Measurements from ENCODE around the gene FAM3C. TPM values are rescaled to one million over a fixed set of nuclear protein-coding genes. Genes with fewer than 3 reads are reported as not detected.

FAM3C gene
- total RNA-seq, 1 donor from 2014 or later = 64.1 TPM

- no peak for DNase-seq (ENCODE audit: low spot score)
These were observed 16.2 kb downstream of the FAM3C start for GRCh38 chr7:121379930-121380329.

GRCh38 chr7:121376979-121377378, 19.1 kb downstream of the FAM3C start:
- no peak for DNase-seq (ENCODE audit: low spot score)

DNA sequence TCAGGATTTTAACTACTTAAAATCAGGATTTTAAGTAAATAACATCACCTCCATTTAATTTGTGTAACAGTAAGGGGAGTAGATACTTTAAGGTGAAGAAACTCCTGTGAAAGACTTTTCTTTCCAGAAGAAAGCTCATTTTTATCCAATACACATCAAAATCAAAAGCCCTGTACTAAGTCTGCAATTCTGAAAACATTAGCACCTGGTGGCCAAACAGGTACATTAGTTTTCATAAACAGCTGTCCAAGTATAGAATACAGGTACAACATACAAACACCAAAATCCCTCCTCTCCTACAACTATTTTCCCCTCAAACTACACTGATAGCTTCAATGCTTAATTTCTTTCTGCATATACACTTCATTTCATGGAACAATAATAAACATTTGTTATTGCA, 22.9 kb downstream of the FAM3C start:
- no peak for DNase-seq (ENCODE audit: low spot score)

GRCh38 chr7:121372376-121373010, 23.6 kb downstream of the FAM3C start:
- no peak for DNase-seq (ENCODE audit: low spot score)

GRCh38 chr7:121371883-121372282, 24.2 kb downstream of the FAM3C start:
- DNase-seq (ENCODE audit: low spot score) = no peak

DNA sequence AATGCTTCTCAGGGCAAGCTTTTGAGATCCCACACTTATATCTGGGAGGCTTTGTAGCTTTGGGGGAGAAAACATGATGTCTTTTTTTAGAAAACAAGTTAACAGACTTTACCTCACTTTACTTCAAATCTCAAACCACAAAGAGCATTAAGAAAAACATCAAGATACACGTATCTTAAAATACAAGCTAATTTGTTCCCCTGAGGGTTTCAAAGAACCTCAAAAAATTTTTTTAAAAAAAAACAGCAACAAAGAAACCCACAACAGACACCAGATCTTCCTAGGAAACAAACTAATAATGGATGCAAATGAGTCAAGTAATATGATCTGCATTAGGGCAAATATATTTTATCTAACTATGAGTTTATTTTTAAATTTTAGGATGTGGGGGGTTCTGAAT, 24.7 kb downstream of the FAM3C start:
- DNase-seq (ENCODE audit: low spot score) = no peak

DNA sequence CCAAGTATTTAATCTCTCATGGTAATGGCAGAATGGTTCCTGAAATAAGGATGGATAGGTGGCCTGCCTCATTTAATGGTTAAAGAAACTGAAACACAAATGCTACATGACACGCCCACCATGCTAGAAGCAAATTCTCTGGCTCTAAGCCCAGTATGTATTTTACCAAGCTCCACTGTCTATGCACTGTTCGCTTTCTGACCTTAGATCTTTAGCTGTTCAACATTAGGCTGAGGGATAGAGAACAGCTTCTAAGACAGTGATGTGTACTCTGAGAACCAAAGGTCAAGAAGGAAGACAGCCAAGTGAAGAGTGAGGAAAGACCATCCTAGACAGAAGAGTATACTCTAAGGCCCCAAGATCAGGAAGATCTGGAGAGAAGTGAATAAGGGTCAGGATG, 26.6 kb downstream of the FAM3C start:
- no peak for DNase-seq (ENCODE audit: low spot score)

GRCh38 chr7:121366852-121367431, 29.2 kb downstream of the FAM3C start:
- DNase-seq (ENCODE audit: low spot score) = no peak

- no peak for DNase-seq (ENCODE audit: low spot score)
These were observed 35.5 kb downstream of the FAM3C start for GRCh38 chr7:121360564-121360963.

DNA sequence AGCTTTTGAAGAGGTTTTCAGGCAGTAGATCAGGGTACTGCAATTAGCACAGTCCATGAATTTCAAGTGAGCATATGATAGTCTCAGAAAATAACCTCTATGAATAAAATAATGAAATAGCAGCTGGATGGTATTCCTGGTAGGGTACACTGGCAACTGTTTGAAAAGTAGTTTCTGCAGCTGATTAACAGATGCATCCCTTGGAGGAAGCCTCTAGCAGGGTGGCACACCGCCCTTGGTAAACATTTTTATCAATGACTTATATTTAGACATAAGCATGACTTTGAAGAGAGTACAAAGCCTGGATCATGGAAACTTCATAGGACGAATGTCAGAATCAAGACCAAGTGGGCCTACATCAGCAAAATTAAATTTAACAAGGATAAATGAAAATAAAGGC, 40.5 kb downstream of the FAM3C start:
- DNase-seq (ENCODE audit: low spot score) = no peak

DNA sequence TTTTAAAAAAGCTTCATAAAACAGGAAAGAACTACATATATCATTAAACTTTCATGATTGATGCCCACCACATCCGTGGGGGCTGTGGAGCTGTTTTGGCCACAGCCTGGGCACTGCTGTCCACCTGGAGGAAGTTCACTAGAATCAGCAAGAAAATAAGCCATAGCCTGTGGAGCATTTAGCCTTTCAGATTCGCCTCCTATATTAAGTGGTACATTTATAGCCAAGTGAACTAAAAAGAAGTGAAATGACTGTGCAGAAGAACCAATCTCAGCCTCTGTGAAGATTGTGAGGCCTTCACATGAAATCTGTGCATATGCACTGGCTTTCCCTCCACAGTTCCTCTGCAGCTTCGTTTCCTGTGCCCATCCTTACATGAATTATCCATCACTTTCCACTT, 43.8 kb downstream of the FAM3C start:
- no peak for DNase-seq (ENCODE audit: low spot score)

DNA sequence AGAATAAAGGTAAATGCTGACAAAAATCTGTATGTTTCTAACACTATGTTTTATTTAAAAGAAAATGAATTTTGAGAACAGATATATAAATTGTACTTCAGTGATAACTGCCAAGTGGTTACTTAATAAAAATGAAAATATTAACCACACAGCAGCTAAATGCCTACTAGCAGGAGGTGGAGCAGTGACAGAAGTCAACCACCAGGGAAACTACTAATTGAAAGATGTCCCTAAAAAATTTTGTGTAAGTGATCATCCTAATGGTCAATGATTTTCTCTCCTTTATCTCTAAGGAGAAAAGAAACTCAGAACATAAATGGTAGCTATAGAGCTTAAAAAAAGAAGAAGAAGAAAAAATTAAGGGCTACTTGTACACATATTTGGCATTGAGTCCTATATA, 44.4 kb downstream of the FAM3C start:
- DNase-seq (ENCODE audit: low spot score) = no peak

- no peak for DNase-seq (ENCODE audit: low spot score)
These were observed 51.6 kb downstream of the FAM3C start for GRCh38 chr7:121344497-121344896.

DNA sequence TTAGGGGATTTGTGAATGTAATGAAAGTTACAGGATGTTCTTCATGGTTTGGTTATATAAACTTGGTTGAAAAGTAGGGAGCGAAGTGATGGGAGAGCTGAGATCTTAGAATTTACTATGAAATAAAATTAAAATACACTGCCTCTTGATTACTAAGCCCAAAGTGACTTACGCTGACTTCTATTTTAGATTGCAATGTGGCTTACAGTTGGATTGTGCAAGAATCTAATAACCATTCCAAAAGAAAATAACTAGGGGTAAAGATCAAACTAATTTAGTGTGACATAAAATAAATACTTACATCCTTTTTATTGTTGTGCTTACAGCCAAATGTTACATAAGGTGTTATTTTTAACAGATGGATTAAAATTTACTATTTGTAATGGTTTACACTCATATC, 52.0 kb downstream of the FAM3C start:
- DNase-seq (ENCODE audit: low spot score) = no peak

- no peak for DNase-seq (ENCODE audit: low spot score)
These were observed 52.8 kb downstream of the FAM3C start for GRCh38 chr7:121343302-121343701.

DNA sequence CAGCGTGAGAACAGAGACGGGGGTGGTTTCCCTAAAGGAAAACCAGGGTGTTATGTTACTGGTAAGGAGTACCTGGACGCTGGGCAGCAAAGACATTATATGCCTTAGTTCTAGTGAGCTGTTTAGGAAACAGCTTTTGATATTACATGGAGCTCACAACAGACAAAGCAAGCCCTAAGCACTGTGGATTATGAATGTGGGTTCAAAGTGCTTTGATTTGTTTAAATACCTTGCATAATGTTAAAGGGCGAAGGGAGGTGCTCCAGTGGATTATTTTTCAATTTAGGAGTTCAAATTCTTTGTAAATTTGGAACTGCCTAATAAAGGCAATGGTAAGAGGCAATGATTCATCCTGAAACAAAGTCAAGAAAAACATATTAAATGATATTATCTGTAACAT, 53.5 kb downstream of the FAM3C start:
- DNase-seq (ENCODE audit: low spot score) = no peak

DNA sequence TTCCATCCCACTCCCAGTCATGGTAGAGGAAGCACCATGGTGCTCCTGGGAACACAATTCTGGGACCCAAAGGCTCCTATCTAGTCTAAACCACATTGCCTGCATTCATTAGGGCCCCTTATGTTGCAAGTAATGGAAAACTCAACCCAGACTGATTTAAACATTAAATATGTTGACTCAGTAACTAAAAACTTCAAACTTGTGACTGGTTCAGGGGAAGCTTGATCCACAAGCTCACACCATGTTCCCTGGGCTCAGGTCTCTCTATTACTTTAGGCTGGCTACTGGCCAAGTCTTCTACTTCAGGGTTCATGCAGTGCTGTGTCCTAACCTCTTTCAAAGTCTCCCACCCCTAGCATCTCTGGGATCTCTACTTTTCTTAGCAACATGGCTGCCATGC, 54.2 kb downstream of the FAM3C start:
- DNase-seq (ENCODE audit: low spot score) = no peak

DNA sequence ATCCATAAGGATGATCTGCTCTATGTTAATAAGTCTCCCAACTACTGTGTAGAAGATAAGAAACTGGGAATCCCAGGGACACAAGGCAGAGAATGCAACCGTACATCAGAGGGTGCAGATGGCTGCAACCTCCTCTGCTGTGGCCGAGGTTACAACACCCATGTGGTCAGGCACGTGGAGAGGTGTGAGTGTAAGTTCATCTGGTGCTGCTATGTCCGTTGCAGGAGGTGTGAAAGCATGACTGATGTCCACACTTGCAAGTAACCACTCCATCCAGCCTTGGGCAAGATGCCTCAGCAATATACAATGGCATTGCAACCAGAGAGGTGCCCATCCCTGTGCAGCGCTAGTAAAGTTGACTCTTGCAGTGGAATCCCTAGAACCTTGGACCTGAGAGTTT, 57.0 kb downstream of the FAM3C start:
- no peak for DNase-seq (ENCODE audit: low spot score)

GRCh38 chr7:121337398-121337797, 58.7 kb downstream of the FAM3C start:
- no peak for DNase-seq (ENCODE audit: low spot score)

- DNase-seq (ENCODE audit: low spot score) = no peak
These were observed 59.5 kb downstream of the FAM3C start for GRCh38 chr7:121336579-121336978.

GRCh38 chr7:121334875-121335648, 61.0 kb downstream of the FAM3C start:
- no peak for DNase-seq (ENCODE audit: low spot score)

GRCh38 chr7:121334376-121334775, 61.7 kb downstream of the FAM3C start:
- DNase-seq (ENCODE audit: low spot score) = no peak

DNA sequence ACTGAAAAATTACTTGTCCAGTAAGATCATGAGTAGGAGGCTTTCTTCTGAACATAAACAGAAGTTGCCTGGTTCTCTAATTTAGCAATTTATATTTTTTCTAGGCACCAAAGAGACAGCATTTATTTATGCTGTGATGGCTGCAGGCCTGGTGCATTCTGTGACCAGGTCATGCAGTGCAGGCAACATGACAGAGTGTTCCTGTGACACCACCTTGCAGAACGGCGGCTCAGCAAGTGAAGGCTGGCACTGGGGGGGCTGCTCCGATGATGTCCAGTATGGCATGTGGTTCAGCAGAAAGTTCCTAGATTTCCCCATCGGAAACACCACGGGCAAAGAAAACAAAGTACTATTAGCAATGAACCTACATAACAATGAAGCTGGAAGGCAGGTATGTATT, 64.5 kb downstream of the FAM3C start:
- DNase-seq (ENCODE audit: low spot score) = no peak

Measured in ureter (tissue), 1 donor.